ENCODE data around the gene PCBP3. TPM values are rescaled to one million over a fixed set of nuclear protein-coding genes. Genes with fewer than 3 reads are reported as not detected.
"Not testable (repeated sequence)": the region's sequence is repeated elsewhere in the genome, so short reads cannot be mapped to it uniquely, and the experiment has no call there.

The PCBP3 gene
- total RNA-seq, 1 donor from 2014 or later = 5.0 TPM

- peaks cover 58% of the 10 kb centered on the region for H3K27me3 Mint-ChIP-seq (ENCODE audit: low read depth)
- H3K9me3 Mint-ChIP-seq = no peaks in the 10 kb centered on the region
- no peak overlapping the region for H3K27ac Mint-ChIP-seq
- H3K4me3 Mint-ChIP-seq = peak overlapping the region; percentile 52
- H3K36me3 Mint-ChIP-seq = no peaks in the 10 kb centered on the region
- no peak for DNase-seq (ENCODE audit: low spot score in 2 of 2, unreplicated experiment in 2 of 2)
- no peak for TF ChIP-seq CTCF (IDR thresholded peaks at IDR 0.05; ENCODE audit: unreplicated experiment)
- H3K4me1 Mint-ChIP-seq = peaks cover 6% of the 10 kb centered on the region
Measured at GRCh38 chr21:45641480-45642035, 2.0 kb upstream of the PCBP3 start.

- peaks cover 6% of the 10 kb centered on the region for H3K4me1 Mint-ChIP-seq
- H3K27me3 Mint-ChIP-seq (ENCODE audit: low read depth) = peaks cover 64% of the 10 kb centered on the region
- H3K36me3 Mint-ChIP-seq = no peaks in the 10 kb centered on the region
- no peak overlapping the region for H3K27ac Mint-ChIP-seq
- no peak for TF ChIP-seq CTCF (IDR thresholded peaks at IDR 0.05; ENCODE audit: unreplicated experiment)
- no peak overlapping the region for H3K4me3 Mint-ChIP-seq
- no peaks in the 10 kb centered on the region for H3K9me3 Mint-ChIP-seq
- no peak for DNase-seq (ENCODE audit: low spot score in 2 of 2, unreplicated experiment in 2 of 2)
Measured at GRCh38 chr21:45642122-45642813, 1.3 kb upstream of the PCBP3 start.

- DNase-seq (ENCODE audit: low spot score in 2 of 2, unreplicated experiment in 2 of 2) = no peak
- Mint-ChIP-seq H3K9me3 (no peaks in the 10 kb centered on the region), H3K27me3 (ENCODE audit: low read depth) (peaks cover 63% of the 10 kb centered on the region), H3K4me3 (peak overlapping the region; percentile 68), H3K27ac (no peak overlapping the region), H3K4me1 (peaks cover 6% of the 10 kb centered on the region), H3K36me3 (no peaks in the 10 kb centered on the region)
- no peak for TF ChIP-seq CTCF (IDR thresholded peaks at IDR 0.05; ENCODE audit: unreplicated experiment)
Measured at GRCh38 chr21:45644041-45644906, 749 bp downstream of the PCBP3 start.

- no peak for TF ChIP-seq CTCF (IDR thresholded peaks at IDR 0.05; ENCODE audit: unreplicated experiment)
- H3K4me1 Mint-ChIP-seq = no peaks in the 10 kb centered on the region
- no peak overlapping the region for H3K4me3 Mint-ChIP-seq
- H3K27me3 Mint-ChIP-seq (ENCODE audit: low read depth) = peaks cover 51% of the 10 kb centered on the region
- no peak overlapping the region for H3K27ac Mint-ChIP-seq
- no peaks in the 10 kb centered on the region for H3K36me3 Mint-ChIP-seq
- DNase-seq (ENCODE audit: low spot score in 2 of 2, unreplicated experiment in 2 of 2) = no peak
- no peaks in the 10 kb centered on the region for H3K9me3 Mint-ChIP-seq
Measured at GRCh38 chr21:45651921-45652320, 8.4 kb downstream of the PCBP3 start.

GRCh38 chr21:45655124-45655523 is 11.6 kb downstream of the PCBP3 start:
- H3K4me3 Mint-ChIP-seq = no peak overlapping the region
- H3K27ac Mint-ChIP-seq = no peak overlapping the region
- no peaks in the 10 kb centered on the region for H3K4me1 Mint-ChIP-seq
- H3K36me3 Mint-ChIP-seq = no peaks in the 10 kb centered on the region
- H3K9me3 Mint-ChIP-seq = no peaks in the 10 kb centered on the region
- no peak for TF ChIP-seq CTCF (IDR thresholded peaks at IDR 0.05; ENCODE audit: unreplicated experiment)
- no peak for DNase-seq (ENCODE audit: low spot score in 2 of 2, unreplicated experiment in 2 of 2)
- peaks cover 38% of the 10 kb centered on the region for H3K27me3 Mint-ChIP-seq (ENCODE audit: low read depth)

- DNase-seq (ENCODE audit: low spot score in 2 of 2, unreplicated experiment in 2 of 2); H3K36me3 Mint-ChIP-seq; H3K9me3 Mint-ChIP-seq; H3K4me1 Mint-ChIP-seq; H3K27ac Mint-ChIP-seq; H3K4me3 Mint-ChIP-seq: not testable (repeated sequence)
- H3K27me3 Mint-ChIP-seq (ENCODE audit: low read depth) = peaks cover 31% of the 10 kb centered on the region
Measured at GRCh38 chr21:45656114-45656513, 12.6 kb downstream of the PCBP3 start.

GRCh38 chr21:45661913-45662622 is 18.5 kb downstream of the PCBP3 start:
- H3K36me3 Mint-ChIP-seq; H3K4me1 Mint-ChIP-seq; H3K27ac Mint-ChIP-seq; H3K4me3 Mint-ChIP-seq; DNase-seq (ENCODE audit: low spot score in 2 of 2, unreplicated experiment in 2 of 2): not testable (repeated sequence)
- peaks cover 13% of the 10 kb centered on the region for H3K27me3 Mint-ChIP-seq (ENCODE audit: low read depth)
- peaks cover 23% of the 10 kb centered on the region for H3K9me3 Mint-ChIP-seq

- not testable (repeated sequence) for H3K27ac Mint-ChIP-seq; H3K36me3 Mint-ChIP-seq; DNase-seq (ENCODE audit: low spot score in 2 of 2, unreplicated experiment in 2 of 2); H3K4me1 Mint-ChIP-seq; H3K4me3 Mint-ChIP-seq; H3K27me3 Mint-ChIP-seq (ENCODE audit: low read depth)
- peaks cover 25% of the 10 kb centered on the region for H3K9me3 Mint-ChIP-seq
Measured at GRCh38 chr21:45662623-45663245, 19.2 kb downstream of the PCBP3 start.

Measured in mesothelial cell of epicardium (in vitro differentiated cells).